Endothelial cell of umbilical vein (primary cell): ENCODE data around the gene IGF2BP2. TPM values are rescaled to one million over a fixed set of nuclear protein-coding genes. Genes with fewer than 3 reads are reported as not detected.
"Not testable (repeated sequence)": the region's sequence is repeated elsewhere in the genome, so short reads cannot be mapped to it uniquely, and the experiment has no call there.

Experiments used
- BruUV-seq: library from RNA; stranded (reverse); fragments of 400-500 nt; replicated peaks from 2 replicates; lab custom pipeline; 2021; lab: Mats Ljungman, UMichigan
- CTCF ChIA-PET: fragments of 300-600, 350-600 bp; sonication (Branson Sonifier 250); formaldehyde crosslinking; loops from one replicate; lab custom pipeline; 2021; ENCODE audit warnings: antibody characterized with exemption, inconsistent platforms; lab: Charles Lee
- POLR2A ChIA-PET: fragments of 300-600, 350-600 bp; sonication (Branson Sonifier 250); formaldehyde crosslinking; loops from one replicate; lab custom pipeline; 2021; ENCODE audit warnings: antibody characterized with exemption, inconsistent platforms; lab: Charles Lee
- DNase-seq: peaks from one replicate; pipeline ENCODE4 v3.0.0-alpha.2; 2011; ENCODE audit warnings: low read depth, low spot score
- FAIRE-seq: peaks from 2 replicates; lab custom pipeline; 2011; peaks lifted over from hg19 to GRCh38; lab: Jason Lieb, UNC
- H2AFZ ChIP-seq: 2 replicates; pipeline ENCODE4 v1.6.0; 2012; ENCODE audit warnings: low read depth, low read length, control low read depth, inconsistent platforms
- H3K27ac ChIP-seq: 2 replicates; pipeline ENCODE4 v1.5.1; 2011; ENCODE audit warnings: low read depth, mild to moderate bottlenecking, control low read depth, low read length, moderate library complexity; ENCODE audit not compliant: insufficient read depth
- H3K27me3 ChIP-seq, 2 experiments: 2 replicates each; pipeline versions ENCODE4 v1.6.0 to v1.6.1; 2011; ENCODE audit warnings: low read length in 2 of 2, mixed read lengths in 1 of 2; ENCODE audit not compliant: control insufficient read depth in 2 of 2, insufficient read depth in 2 of 2
- H3K36me3 ChIP-seq, 2 experiments: 2 replicates in 1 of 2; 3 replicates in 1 of 2; pipeline ENCODE4 v1.5.1; 2011; ENCODE audit warnings: low read length in 2 of 2, mild to moderate bottlenecking in 1 of 2, moderate library complexity in 1 of 2; ENCODE audit not compliant: control insufficient read depth in 2 of 2, insufficient read depth in 2 of 2; ENCODE audit errors: extremely low read depth in 1 of 2
- H3K4me1 ChIP-seq: 3 replicates; pipeline ENCODE4 v1.5.1; 2011; ENCODE audit warnings: mild to moderate bottlenecking, low read length; ENCODE audit not compliant: control insufficient read depth, insufficient read depth; ENCODE audit errors: extremely low read depth
- H3K4me2 ChIP-seq: 2 replicates; pipeline ENCODE4 v1.6.1; 2011; ENCODE audit warnings: low read length, control low read depth, mixed read lengths; ENCODE audit not compliant: insufficient read depth
- H3K4me3 ChIP-seq, 3 experiments: fragments of 200-600 bp in 1 of 3; sonication (generic), shearing (Covaris generic) in 1 of 3; replicated peaks in 1 of 3; 2 replicates each; pipeline ENCODE4 v1.5.1; 2011 to 2016; ENCODE audit warnings: control low read depth in 3 of 3, low read length in 3 of 3, mild to moderate bottlenecking in 2 of 3, inconsistent platforms in 1 of 3, low read depth in 1 of 3, moderate library complexity in 1 of 3; ENCODE audit not compliant: insufficient read depth in 1 of 3
- H3K79me2 ChIP-seq: 2 replicates; pipeline ENCODE4 v1.6.0; 2012; ENCODE audit warnings: low read length, inconsistent platforms; ENCODE audit not compliant: control insufficient read depth, insufficient read depth
- H3K9ac ChIP-seq: replicated peaks from 2 replicates; pipeline ENCODE3; 2011; ENCODE audit warnings: low read length, control low read depth; ENCODE audit not compliant: insufficient read depth; ENCODE audit errors: extremely low read depth
- H3K9me1 ChIP-seq: replicated peaks from 3 replicates; pipeline ENCODE4 v1.6.0; 2011; ENCODE audit warnings: mild to moderate bottlenecking, low read length; ENCODE audit not compliant: control insufficient read depth, insufficient read depth; ENCODE audit errors: extremely low read depth
- H3K9me3 ChIP-seq: replicated peaks from 2 replicates; pipeline ENCODE4 v1.5.1; 2012; ENCODE audit warnings: low read length, inconsistent platforms; ENCODE audit not compliant: control insufficient read depth, insufficient read depth
- H4K20me1 ChIP-seq: replicated peaks from 2 replicates; pipeline ENCODE3; 2011; ENCODE audit warnings: mild to moderate bottlenecking, low read length; ENCODE audit not compliant: control insufficient read depth, insufficient read depth; ENCODE audit errors: extremely low read depth
- CTCF ChIP-seq, 2 donors: IDR thresholded peaks; 1 replicate in 1 of 2; 2 replicates in 1 of 2; pipeline ENCODE4 v1.5.1; 2011; ENCODE audit warnings: low read length in 2 of 2, mild to moderate bottlenecking in 2 of 2, moderate library complexity in 2 of 2, control low read depth in 1 of 2, inconsistent platforms in 1 of 2, low read depth in 1 of 2; ENCODE audit not compliant: insufficient read depth in 1 of 2; ENCODE audit errors: extremely low read depth in 1 of 2
- FOS ChIP-seq: IDR thresholded peaks from 2 replicates; pipeline ENCODE4 v1.6.1; 2011; ENCODE audit warnings: mild to moderate bottlenecking, low read length, moderate library complexity, borderline replicate concordance; ENCODE audit not compliant: insufficient read depth
- GATA2 ChIP-seq: IDR thresholded peaks from 2 replicates; pipeline ENCODE4 v1.7.0; 2011; ENCODE audit warnings: low read depth, mild to moderate bottlenecking, moderate library complexity, mixed read lengths, low read length; ENCODE audit not compliant: insufficient read length, insufficient read depth
- MAX ChIP-seq: IDR thresholded peaks from 2 replicates; pipeline ENCODE4 v1.6.1; 2011; ENCODE audit not compliant: insufficient read depth, insufficient read length
- MYC ChIP-seq: IDR thresholded peaks from one replicate; pipeline ENCODE4 v1.6.1; 2011; ENCODE audit warnings: mild to moderate bottlenecking, low read depth, low read length
- POLR2A ChIP-seq: IDR thresholded peaks from 2 replicates; pipeline ENCODE4 v1.6.1; 2012; ENCODE audit warnings: low read depth, mild to moderate bottlenecking, control low read depth, low read length
- dilution Hi-C: fragments of 300-500 bp; cut with MboI; formaldehyde crosslinking; loops from one replicate; pipeline ENCODE4 v1.15.0; 2019; ENCODE audit warnings: low sequenced_read_pairs; ENCODE audit not compliant: extremely low pct_ligation_motif_present
- intact Hi-C: fragments of 100-400 bp; cut with micrococcal nuclease; formaldehyde crosslinking; loops from one replicate; pipeline ENCODE4 v1.10.0; 2022
- polyA plus RNA-seq, 4 experiments: library from polyadenylated mRNA; depleted of rRNA in 3 of 4; stranded (reverse) in 3 of 4; unstranded in 1 of 4; fragments of >200 nt; gene quantifications; 2 replicates each; pipeline versions ENCODE4 v1.2.1 to v1.2.3, GENCODE V29; 2011 to 2012; ENCODE audit warnings: missing spikeins in 1 of 4
- total RNA-seq: library from RNA; stranded (reverse); gene quantifications from 2 replicates; pipeline ENCODE4 v1.2.3, GENCODE V29; 2021

IGF2BP2 gene
- total and polyA plus RNA-seq, 2 donors (not counting 3 experiments of a cell fraction or from before 2014, with no cell fraction given): 10.7 to 130 TPM

- Histone ChIP-seq H3K4me1 (no peaks in the 10 kb centered on the region), H3K36me3 (no peaks in the 10 kb centered on the region), H3K4me2 (no peak overlapping the region), H3K9ac (no peak overlapping the region), H4K20me1 (no peaks in the 10 kb centered on the region), H3K9me1 (no peaks in the 10 kb centered on the region), H2AFZ (no peak overlapping the region), H3K4me3 (no peak overlapping the region), H3K27ac (no peak overlapping the region), H3K27me3 (no peaks in the 10 kb centered on the region), H3K9me3 (no peaks in the 10 kb centered on the region), H3K79me2 (no peaks in the 10 kb centered on the region)
- dilution Hi-C loops: no loop called here
- TF ChIP-seq MYC (no peak), CTCF (IDR thresholded peaks at IDR 0.05; ENCODE audit: extremely low read depth in 1 of 2, insufficient read depth in 1 of 2, low read depth in 1 of 2, low read length in 2 of 2) (no peak), MAX (no peak), FOS (no peak), POLR2A (no peak), GATA2 (no peak)
- FAIRE-seq (no peak), DNase-seq (no peak)
- CTCF ChIA-PET: interaction anchor here (0.7 to 1.1 kb wide), 3 partner anchors 9 to 196 kb away, joined by 3 to 4 read pairs (median 3); no protein-coding TSS in a partner anchor
- POLR2A ChIA-PET: no interaction called here
- intact Hi-C loops: no loop called here
- BruUV-seq: no TSS peak
Measured at GRCh38 chr3:185856652-185857051, 31.8 kb upstream of the IGF2BP2 start.

GRCh38 chr3:185853771-185854170 is 28.9 kb upstream of the IGF2BP2 start:
- intact Hi-C loops, H3K9me1 ChIP-seq, BruUV-seq, H2AFZ ChIP-seq, H3K27me3 ChIP-seq, DNase-seq, dilution Hi-C loops, H3K4me3 ChIP-seq, H3K27ac ChIP-seq, H3K9ac ChIP-seq, H3K36me3 ChIP-seq, H3K4me1 ChIP-seq, FAIRE-seq, POLR2A ChIA-PET, H4K20me1 ChIP-seq, H3K9me3 ChIP-seq, H3K79me2 ChIP-seq, H3K4me2 ChIP-seq: not testable (repeated sequence)
- CTCF ChIA-PET: interaction anchor here (0.8 to 1.6 kb wide), 3 partner anchors 12 to 32 kb away, joined by 3 read pairs; no protein-coding TSS in a partner anchor
